Heart right ventricle (tissue), 16 donors: ENCODE measurements around the gene GFI1. TPM values are rescaled to one million over a fixed set of nuclear protein-coding genes. Genes with fewer than 3 reads are reported as not detected.
"Not testable (repeated sequence)": the region's sequence is repeated elsewhere in the genome, so short reads cannot be mapped to it uniquely, and the experiment has no call there.

Experiments
- ATAC-seq, 8 donors: fragments of 200-7000 bp; cut with Tn5 transposase; one replicate each; pipeline ENCODE4 v1.9.1; 2020; ENCODE audit warnings: mild to moderate bottlenecking in 8 of 8, moderate library complexity in 8 of 8, moderate number of reproducible peaks in 1 of 8
- DNase-seq, 2 donors: peaks; one replicate each; pipeline ENCODE4 v3.0.0-alpha.2; 2020
- H3K27ac ChIP-seq, 10 donors: fragments of 200-600 bp; sonication (generic) in 2 of 10; one replicate each; pipeline versions ENCODE4 v1.5.0 to v1.8.0; 2020 to 2022; ENCODE audit warnings: mild to moderate bottlenecking in 3 of 10
- H3K27me3 ChIP-seq, 7 donors: fragments of 200-600 bp; one replicate each; pipeline ENCODE4 v1.8.0; 2021 to 2022; ENCODE audit warnings: mild to moderate bottlenecking in 2 of 7
- H3K36me3 ChIP-seq, 9 donors: fragments of 200-600 bp; sonication (generic) in 1 of 9; one replicate each; pipeline versions ENCODE4 v1.5.0 to v1.8.0; 2020 to 2022; ENCODE audit warnings: mild to moderate bottlenecking in 2 of 9
- H3K4me1 ChIP-seq, 9 donors: fragments of 200-600 bp; sonication (generic) in 1 of 9; one replicate each; pipeline versions ENCODE4 v1.5.0 to v1.8.0; 2020 to 2022; ENCODE audit warnings: mild to moderate bottlenecking in 4 of 9
- H3K4me3 ChIP-seq, 10 donors: fragments of 200-600 bp; sonication (generic) in 2 of 10; one replicate each; pipeline versions ENCODE4 v1.5.0 to v1.8.0; 2020 to 2022; ENCODE audit warnings: mild to moderate bottlenecking in 7 of 10, moderate library complexity in 2 of 10
- H3K9me3 ChIP-seq, 11 donors: fragments of 200-600 bp in 10 of 11; sonication (generic) in 2 of 11; one replicate each; pipeline versions ENCODE4 v1.5.0 to v1.8.0; 2013 to 2022; ENCODE audit warnings: mild to moderate bottlenecking in 2 of 11, control low read depth in 1 of 11, moderate library complexity in 1 of 11
- CTCF ChIP-seq, 9 donors: fragments of 200-600 bp; sonication (generic) in 2 of 9; IDR thresholded peaks; one replicate each; pipeline versions ENCODE4 v1.5.0 to v1.8.0; 2021 to 2022; ENCODE audit warnings: antibody characterized with exemption in 9 of 9, mild to moderate bottlenecking in 5 of 9, moderate library complexity in 1 of 9
- WGBS, 2 donors: extraction: QIAGEN DNeasy Blood & Tissue Kit; methylation state at CpG; one replicate each; pipeline ENCODE4 v1.1.7; 2013; ENCODE audit warnings: inconsistent platforms in 1 of 2; 5-methylcytosine and 5-hydroxymethylcytosine counted together
- intact Hi-C, 10 donors: fragments of 100-400 bp; cut with DNase I; formaldehyde crosslinking; loops; one replicate each; pipeline versions ENCODE4 v1.11.1 to v1.14.2; 2022
- polyA plus RNA-seq, 2 donors: library from polyadenylated mRNA; stranded (reverse); fragments of 200-250 nt; gene quantifications; one replicate each; pipeline ENCODE4 v1.2.3, GENCODE V29; 2013
- total RNA-seq, 10 donors: library from RNA; stranded (reverse); fragmentation: NEBNext Ultra II Directional in 3 of 10; extraction: Animal tissue kit (Norgen Biotek cat#: 25700) in 3 of 10; gene quantifications; one replicate each; pipeline versions ENCODE4 v1.2.1 to v1.2.4, GENCODE V29; 2021 to 2023
- donor health status: Arrhythmogenic right ventricular cardiomyopathy.
- donor health status: ischemic (EF 13 %, LVEDD 7.1; RV severe dilation, severe dysfunction).
- donor health status: healthy with polysubstance abuse.
- donor health status: DM: no; HTN: yes; CAD: no.
- donor health status: DM: no; HTN: no; CAD: no.
- donor health status: ischemic (EF 25% LVEDD 6.9; RV normal size, moderate dysfunction).
- donor health status: ischemic (EF 25% LVEDD 5.7; RV mildly dilated, moderate dysfunction).
- donor health status: healthy.
- donor health status: DM: yes; HTN: yes; CAD: no.
- donor health status: Ischemic cardiomyopathy.
- donor health status: ischemic (EF 35%, LVEDD 5.7; RV mildly dilated, moderate dysfunction).
- donor health status: nonischemic (EF 11% LVEDD 7.7; RV severe dilation, severe dysfunction).
- donor health status: DM: yes; HTN: yes; CAD: no.
- donor health status: PGD.
- donor health status: ischemic (EF 29% LVEDD 5.4; RV normal size, mild dysfunction).
- donor health status: nonischemic (EF 23%, LVEDD 6.1; RV moderate dilation, normal function).

The GFI1 gene
- total and polyA plus RNA-seq, 12 donors = 0.09 to 1.3 (median 0.15) TPM; not detected in 3

DNA sequence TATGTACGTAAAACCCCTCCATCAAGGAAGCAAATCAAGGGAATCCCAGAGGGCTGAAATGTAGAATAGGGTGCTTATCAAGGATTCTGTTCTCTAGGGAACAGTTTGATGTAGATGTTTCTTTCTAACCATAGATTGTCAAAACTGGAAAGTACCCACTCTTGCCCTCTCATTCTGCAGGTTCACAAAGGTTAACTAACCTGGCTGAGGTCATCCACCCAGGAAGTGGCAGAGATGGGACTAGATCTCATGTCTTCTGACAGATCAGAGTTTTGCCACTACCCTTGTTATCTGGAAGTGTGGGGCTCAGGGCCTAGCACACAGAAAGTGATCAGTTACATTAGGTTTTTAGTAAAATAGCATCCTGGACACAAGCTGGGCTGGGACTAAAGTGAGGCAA, 47.4 kb downstream of the GFI1 start:
- 77 to 93% methylated on average over 1 of the region's 1 CpG for WGBS, 2 donors
- ATAC-seq (no peak), DNase-seq (no peak)
- H3K36me3 ChIP-seq = no peaks in the 10 kb centered on the region
- intact Hi-C loops = no loop called here
- no peaks in the 10 kb centered on the region for H3K27me3 ChIP-seq
- no peak for TF ChIP-seq CTCF (IDR thresholded peaks at IDR 0.05)
- H3K9me3 ChIP-seq = peaks cover 0 to 6% (median 0%) of the 10 kb centered on the region in 11 donors
- no peaks in the 10 kb centered on the region for H3K4me1 ChIP-seq
- H3K27ac ChIP-seq = no peak overlapping the region
- H3K4me3 ChIP-seq = no peak overlapping the region

DNA sequence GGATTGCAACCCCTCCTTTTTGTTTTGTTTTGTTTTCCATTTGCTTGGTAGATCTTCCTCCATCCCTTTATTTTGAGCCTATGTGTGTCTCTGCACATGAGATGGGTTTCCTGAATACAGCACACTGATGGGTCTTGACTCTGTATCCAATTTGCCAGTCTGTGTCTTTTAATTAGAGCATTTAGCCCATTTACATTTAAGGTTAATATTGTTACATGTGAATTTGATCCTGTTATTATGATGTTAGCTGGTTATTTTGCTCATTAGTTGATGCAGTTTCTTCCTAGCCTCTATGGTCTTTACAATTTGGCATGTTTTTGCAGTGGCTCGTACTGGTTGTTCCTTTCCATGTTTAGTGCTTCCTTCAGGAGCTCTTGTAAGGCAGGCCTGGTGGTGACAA, 52.2 kb downstream of the GFI1 start:
- peaks cover 0 to 12% (median 0%) of the 10 kb centered on the region in 11 donors for H3K9me3 ChIP-seq
- H3K4me1 ChIP-seq, ATAC-seq, H3K27me3 ChIP-seq, DNase-seq, intact Hi-C loops, H3K36me3 ChIP-seq, H3K4me3 ChIP-seq, H3K27ac ChIP-seq: not testable (repeated sequence)
- 77 to 82% methylated on average over 1 of the region's 1 CpG for WGBS, 2 donors

DNA sequence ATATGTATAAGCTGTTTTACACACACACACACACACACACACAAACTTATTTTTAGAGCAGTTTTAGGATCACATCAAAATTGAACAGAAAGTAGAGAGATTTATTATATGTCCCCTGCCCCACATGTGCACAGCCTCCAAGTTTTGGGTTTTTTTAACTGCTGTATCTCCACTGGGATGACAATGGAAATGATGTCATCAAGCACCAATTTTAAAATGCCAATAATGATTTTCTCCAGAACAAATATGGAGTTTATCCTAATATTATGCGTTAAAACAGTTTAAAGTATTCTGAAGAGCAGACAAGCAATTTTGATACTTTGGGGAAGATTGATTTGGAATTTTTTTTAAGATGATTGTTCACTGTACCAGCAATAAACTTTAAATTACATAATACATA, 56.7 kb downstream of the GFI1 start:
- no peaks in the 10 kb centered on the region for H3K36me3 ChIP-seq
- no peak for ATAC-seq
- WGBS, 2 donors = 84 to 88% methylated on average over 1 of the region's 1 CpG
- no peak for DNase-seq
- peaks cover 0 to 7% (median 0%) of the 10 kb centered on the region in 11 donors for H3K9me3 ChIP-seq
- H3K4me3 ChIP-seq = no peak overlapping the region
- no peaks in the 10 kb centered on the region for H3K27me3 ChIP-seq
- H3K4me1 ChIP-seq = no peaks in the 10 kb centered on the region
- intact Hi-C loops = no loop called here
- no peak for TF ChIP-seq CTCF (IDR thresholded peaks at IDR 0.05)
- no peak overlapping the region for H3K27ac ChIP-seq

DNA sequence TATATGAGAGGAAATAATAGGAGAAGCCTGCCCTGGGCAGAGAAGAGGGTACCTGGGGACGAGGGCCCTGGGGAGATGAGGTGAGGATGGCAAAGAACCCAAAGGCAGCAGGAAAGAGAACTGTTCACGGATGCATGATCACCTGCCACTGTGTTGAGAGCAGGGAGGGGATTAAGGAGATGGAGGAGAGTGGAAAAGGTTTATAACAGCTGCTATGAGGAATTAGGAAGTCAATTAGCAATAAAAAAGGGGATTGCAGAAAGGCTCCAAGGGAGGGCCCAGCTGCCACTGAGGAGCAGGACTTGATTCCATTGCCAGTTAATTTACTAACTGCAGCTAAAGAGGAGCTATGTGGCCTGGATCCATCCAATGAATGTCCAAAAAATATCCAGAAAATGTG, 61.1 kb downstream of the GFI1 start:
- DNase-seq = no peak
- no peak overlapping the region for H3K27ac ChIP-seq
- H3K27me3 ChIP-seq = no peaks in the 10 kb centered on the region
- no peaks in the 10 kb centered on the region for H3K9me3 ChIP-seq
- no peaks in the 10 kb centered on the region for H3K36me3 ChIP-seq
- no peak for ATAC-seq
- intact Hi-C loops = no loop called here
- H3K4me3 ChIP-seq = no peak overlapping the region
- no peaks in the 10 kb centered on the region for H3K4me1 ChIP-seq
- no peak for TF ChIP-seq CTCF (IDR thresholded peaks at IDR 0.05)
- 68 to 71% methylated on average over 2 of the region's 2 CpGs for WGBS, 2 donors

Other genes starting within 250 kb of the GFI1 start
- gene GLMN, start 187.9 kb downstream of the GFI1 start, total RNA-seq = 1 to 10 TPM; 4.4 to 7.1 (median 6.0) TPM
- gene GLMN, start 187.9 kb downstream of the GFI1 start, polyA plus RNA-seq = 10 to 100 TPM in 1 of 2 donors, 1 to 10 TPM in 1; 4.4 to 33.0 TPM
- 10 to 100 TPM; 18.9 to 27.5 (median 24.5) TPM for gene RPAP2, start 187.9 kb downstream of the GFI1 start, total RNA-seq
- 1 to 10 TPM; 7.0 to 9.1 TPM for gene RPAP2, start 187.9 kb downstream of the GFI1 start, polyA plus RNA-seq